ENCODE results near the gene IMPACT. TPM values are rescaled to one million over a fixed set of nuclear protein-coding genes. Genes with fewer than 3 reads are reported as not detected.

The IMPACT gene, protein sequence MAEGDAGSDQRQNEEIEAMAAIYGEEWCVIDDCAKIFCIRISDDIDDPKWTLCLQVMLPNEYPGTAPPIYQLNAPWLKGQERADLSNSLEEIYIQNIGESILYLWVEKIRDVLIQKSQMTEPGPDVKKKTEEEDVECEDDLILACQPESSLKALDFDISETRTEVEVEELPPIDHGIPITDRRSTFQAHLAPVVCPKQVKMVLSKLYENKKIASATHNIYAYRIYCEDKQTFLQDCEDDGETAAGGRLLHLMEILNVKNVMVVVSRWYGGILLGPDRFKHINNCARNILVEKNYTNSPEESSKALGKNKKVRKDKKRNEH
- total RNA-seq, result 26.5 TPM

DNA sequence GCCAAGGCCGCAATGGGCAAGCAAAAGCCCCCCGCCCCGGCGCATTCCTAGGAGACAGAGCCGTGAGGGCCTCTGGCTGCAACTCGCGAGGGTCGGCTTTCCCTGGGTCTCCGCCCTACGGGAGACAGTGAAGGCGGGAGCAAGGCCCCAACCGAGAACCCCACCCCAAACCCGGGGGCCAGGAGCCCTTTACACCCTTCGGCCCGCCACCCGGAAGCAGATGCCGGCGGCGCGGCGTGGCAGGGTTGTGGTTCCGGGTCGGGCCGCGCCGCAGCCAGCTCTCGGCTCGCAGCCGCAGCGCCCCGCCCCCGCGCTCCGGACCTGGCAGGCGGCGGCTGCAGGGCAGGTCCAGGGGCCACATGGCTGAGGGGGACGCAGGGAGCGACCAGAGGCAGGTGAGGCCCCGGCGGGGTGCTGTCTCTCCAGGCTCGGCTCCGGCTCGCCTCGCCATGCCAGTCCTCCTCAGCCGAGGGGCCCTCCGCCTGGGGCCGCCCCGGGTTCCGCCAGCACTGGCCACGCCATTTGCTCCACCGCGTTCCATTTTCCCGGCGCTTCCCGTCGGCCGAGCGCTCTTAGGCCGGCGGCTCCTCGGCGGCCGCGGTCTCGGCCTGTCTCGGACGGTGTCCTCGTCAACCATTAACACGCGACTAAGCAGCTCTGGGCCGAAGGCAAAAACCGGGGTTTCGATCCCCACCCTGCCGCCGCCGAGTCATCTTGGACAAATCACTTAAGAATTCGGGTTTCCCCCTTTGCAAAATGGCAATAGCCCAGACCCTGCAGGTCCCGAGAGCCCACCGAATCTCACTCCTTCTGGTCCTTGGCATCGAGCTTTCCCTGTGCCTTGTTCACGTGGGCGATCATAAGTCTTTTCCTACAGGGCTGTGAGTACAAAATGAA lies at the start of gene IMPACT:
IMPACT (plus strand) TSS at position 273 of the 897 bp plus-strand sequence; CDS start at position 360, 87 bp downstream.
- peak; percentile 85 to 88 for DNase-seq (ENCODE audit: low spot score in 2 of 2)
- FAIRE-seq, result no peak

DNA sequence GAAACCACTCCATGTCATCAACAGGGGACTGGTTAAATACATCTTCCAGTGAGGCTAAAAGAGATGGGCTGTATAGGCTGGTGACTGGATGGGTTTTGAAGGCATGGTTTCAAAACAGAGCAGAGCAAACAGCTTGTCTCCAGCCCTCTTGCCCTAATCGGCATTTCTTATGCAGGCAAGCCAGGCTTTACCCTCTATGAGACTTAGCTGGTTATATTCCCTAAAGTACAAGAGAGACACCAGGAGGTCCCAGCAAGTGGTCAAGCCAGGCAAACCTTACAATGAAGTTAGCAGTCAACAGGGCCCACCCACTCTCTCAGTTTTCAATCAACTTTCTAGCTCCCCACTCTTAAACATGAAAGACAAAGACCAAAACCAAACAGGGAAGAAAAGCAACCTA lies 47.9 kb upstream of the IMPACT start:
- DNase-seq (ENCODE audit: low spot score in 2 of 2), result no peak
- FAIRE-seq, result no peak

DNA sequence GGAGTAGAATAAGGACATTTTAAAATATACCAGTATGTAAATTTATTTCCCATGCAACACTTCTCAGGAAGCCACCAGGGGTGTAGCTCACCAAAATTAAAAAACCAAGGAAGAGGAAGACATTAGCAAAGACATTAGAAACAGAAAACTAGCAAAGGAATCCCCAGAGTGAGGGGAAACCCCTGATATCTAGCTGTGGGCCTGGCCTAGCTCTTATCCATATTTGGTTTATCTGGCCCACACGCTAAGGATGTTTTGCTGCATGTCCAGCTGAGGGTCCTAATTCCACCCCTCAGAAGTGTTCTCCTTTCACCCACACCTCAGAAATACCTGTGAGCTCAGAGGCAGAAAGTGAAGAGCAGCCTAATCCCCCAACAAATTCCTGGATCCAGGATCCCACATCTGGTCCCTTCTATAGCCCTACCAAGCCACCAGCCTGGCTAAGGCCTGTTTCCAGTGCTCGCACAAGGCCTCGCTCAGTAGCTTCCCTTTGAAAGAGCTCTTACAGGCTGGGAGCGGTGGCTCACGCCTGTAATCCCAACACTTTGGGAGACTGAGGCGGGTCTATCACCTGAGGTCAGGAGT lies 46.2 kb upstream of the IMPACT start:
- FAIRE-seq (no peak), DNase-seq (ENCODE audit: low spot score in 2 of 2) (no peak)

- DNase-seq (ENCODE audit: low spot score in 2 of 2), result no peak
- no peak for FAIRE-seq
These were observed 45.3 kb upstream of the IMPACT start for GRCh38 chr18:24381126-24381525.

DNA sequence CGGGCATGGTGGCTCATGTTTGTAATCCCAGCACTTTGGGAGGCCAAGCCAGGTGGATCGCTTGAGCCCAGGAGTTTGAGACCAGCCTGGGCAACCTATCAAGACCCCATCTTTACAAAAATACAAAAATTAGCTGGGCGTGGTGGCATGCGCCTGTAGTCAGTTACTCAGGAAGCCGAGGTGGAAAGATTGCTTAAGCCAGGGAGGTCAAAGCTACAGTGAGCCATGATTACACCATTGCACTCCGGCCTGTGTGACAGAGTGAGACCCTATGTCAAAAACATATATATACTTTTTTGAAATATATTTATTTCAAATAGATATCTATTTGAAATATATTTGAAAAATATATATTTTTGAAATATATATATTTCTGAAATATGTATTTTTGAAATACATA lies 39.8 kb upstream of the IMPACT start:
- DNase-seq (ENCODE audit: low spot score in 2 of 2) (no peak), FAIRE-seq (no peak)

DNA sequence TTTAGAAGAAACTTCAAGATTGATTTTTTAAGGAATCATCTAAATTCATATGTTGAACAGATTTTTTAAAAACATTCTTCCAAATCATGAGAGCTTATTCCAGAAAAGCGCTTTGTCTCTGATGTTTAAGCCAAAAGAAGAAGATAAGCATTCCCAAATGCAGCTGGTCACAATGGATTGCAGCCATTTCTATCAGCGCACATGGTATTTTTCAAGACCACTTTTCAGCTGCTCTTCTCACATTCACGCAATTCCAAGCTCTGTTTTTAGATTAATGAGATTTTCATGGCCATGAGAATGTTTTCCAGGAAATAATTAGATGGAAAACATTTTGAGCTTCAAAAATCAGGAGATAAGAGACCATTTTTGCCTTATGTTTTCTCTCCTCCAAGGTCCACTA lies 37.5 kb upstream of the IMPACT start:
- FAIRE-seq (no peak), DNase-seq (ENCODE audit: low spot score in 2 of 2) (no peak)

DNA sequence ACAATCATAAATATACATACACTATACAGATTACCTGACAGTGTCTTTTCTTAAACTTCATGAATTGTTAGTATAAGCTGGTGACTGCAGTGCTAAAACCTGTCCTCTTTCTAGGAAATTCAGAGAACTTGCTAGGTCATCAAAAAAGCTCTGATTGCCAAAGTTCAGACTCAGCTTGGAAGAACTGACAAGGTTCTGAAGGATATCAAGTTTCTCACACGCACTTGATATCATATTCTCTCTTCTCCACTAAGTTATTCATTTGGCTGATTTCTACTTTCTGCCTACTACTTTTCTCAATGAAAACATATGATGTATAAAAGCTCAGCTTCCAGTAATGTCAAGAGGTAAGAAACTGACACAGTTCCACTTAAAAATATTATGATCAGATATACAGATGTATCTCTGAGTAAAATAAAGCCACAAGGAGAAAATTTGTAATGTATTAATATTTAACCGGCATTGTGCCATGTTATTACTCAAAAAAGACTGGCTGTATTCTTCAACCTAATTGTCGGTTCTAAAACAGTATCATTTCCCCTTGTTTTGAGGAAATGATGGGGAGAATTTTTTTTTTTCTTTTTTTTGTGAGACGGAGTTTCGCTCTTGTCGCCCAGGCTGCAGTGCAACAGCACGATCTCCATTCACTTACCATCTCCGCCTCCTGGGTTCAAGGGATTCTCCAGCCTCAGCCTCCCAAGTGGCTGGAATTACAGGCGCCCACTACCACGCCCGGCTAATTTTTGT lies 31.2 kb upstream of the IMPACT start:
- no peak for DNase-seq (ENCODE audit: low spot score in 2 of 2)
- FAIRE-seq, result no peak

GRCh38 chr18:24396082-24396633 lies 30.3 kb upstream of the IMPACT start:
- FAIRE-seq, result no peak
- DNase-seq (ENCODE audit: low spot score in 2 of 2), result no peak

- FAIRE-seq, result no peak
These were observed 29.3 kb upstream of the IMPACT start for GRCh38 chr18:24397131-24397693.

DNA sequence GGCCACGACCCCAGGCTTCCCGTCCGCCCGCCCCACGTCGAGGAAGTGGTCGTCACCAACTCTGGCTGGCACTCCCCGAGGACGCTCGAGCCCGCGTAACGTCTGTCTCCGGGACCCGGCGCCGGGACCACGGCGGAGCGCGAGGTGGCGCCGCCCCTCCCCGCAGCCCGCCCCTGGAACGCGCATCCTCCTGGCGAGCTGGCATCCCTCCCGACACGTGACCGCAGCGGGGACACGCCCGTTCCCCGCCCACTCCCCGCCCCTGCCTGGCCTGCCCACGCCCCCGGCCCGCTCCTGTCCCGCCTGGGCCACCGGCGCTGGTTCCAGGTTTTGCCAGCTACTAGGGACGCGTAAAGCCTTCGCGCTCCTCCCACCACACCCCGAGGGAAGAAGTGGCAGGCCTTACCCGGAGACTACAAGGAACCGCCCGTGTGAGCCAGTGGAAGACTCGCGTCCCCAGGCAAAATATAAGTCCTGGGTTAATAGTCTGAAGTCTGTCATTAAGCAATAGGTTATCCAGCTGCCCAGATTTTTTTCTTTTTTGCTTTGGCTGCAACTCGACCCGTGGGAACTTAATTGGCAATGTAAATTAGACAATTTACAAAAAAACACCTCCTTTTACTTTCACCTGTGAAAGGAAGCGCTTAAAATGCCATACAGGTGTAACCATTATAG lies 28.6 kb upstream of the IMPACT start, which contains the start of gene OSBPL1A:
OSBPL1A (minus strand) TSS at position 131 of the 675 bp plus-strand sequence. CDS start 20,291 bp downstream, outside the sequence.
- FAIRE-seq (no peak), DNase-seq (ENCODE audit: low spot score in 2 of 2) (peak; percentile 90 to 93)

More at GRCh38 chr18:24397131-24397693, 29.3 kb upstream of the IMPACT start:
- DNase-seq (ENCODE audit: low spot score in 2 of 2), result peak; percentile 46 to 59

DNA sequence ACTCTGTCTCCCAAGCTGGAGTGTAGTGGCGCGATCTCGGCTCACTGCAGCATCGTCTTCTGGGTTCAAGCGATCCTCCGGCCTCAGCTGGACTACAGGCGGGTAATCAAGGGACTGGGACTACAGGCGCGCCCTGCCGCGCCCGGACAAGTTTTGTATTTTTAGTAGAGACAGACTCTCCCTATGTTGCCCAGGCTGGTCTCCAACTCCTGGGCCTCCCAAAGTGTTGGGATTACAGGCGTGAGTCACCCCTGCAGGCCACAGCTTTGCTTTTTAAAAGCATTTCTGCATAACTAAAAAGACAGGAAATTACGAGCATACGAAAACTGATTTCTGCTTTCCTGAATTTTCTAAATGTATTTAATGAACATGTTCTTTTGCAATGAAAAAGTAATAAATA lies 27.9 kb upstream of the IMPACT start:
- FAIRE-seq (no peak), DNase-seq (ENCODE audit: low spot score in 2 of 2) (no peak)

DNA sequence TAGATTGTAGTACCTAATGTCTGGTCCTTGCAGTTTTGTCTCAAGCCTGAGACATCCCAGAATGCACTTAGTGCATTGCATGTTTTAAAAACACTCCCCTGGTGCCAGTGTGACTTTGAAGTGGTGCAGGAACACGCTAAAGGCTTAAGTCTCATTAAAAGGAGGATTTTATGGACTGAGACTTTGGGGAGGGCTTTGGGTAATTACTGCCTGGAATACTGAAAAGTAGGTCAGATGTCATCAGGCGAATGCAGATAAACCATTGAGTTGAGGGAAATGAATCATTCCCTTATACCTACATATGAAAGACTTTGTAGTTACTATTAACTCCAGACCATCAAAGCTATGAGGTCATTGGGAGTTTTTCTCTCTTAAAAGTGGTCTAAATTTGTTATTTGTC lies 25.9 kb upstream of the IMPACT start:
- FAIRE-seq (no peak), DNase-seq (ENCODE audit: low spot score in 2 of 2) (no peak)

DNA sequence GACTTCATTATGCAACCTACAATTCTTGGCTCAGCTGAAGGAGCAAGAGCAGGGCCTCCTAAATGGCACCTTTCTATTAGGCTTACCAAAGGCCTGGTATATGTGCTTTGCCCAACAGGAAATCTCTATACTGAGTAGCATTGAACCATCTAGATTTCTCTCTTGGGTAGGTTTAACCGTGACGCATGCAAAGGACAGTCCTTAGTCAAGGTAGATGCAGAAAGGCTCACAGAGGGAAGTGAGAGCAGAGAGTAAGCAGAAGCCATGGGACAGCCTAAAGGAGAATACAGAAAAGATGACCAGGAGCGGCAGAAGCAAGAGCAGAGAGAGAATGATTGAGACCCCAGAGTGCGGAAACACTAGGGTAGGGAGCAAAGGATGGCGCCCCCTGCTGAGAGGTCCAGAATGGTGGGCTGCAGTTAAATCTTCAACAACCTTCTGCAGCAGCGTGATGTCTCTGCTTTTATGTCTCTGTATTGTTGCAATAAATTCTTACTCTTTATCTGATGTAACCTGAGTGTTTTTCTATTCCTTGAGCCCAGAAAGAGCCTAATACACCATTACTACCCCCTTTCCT lies 24.2 kb upstream of the IMPACT start:
- no peak for DNase-seq (ENCODE audit: low spot score in 2 of 2)
- FAIRE-seq, result no peak

DNA sequence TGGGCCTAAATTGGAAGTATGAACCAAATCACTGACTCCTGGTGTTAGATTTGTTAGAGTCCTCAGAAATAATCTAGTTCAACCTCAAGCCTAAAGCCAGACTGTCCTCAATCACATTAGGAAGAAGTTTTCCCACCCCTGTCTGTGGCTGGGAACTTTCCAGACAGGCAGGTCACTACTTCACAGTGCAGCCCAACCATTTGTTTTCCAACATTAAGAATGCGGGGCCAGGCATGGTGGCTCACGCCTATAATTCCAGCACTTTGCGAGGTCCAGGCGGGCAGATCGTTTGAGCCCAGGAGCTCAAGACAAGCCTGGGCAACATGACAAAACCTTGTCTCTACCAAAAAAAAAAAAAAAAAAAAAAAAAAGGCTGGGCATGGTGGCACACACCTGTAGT lies 23.4 kb upstream of the IMPACT start:
- FAIRE-seq (no peak), DNase-seq (ENCODE audit: low spot score in 2 of 2) (no peak)

- DNase-seq (ENCODE audit: low spot score in 2 of 2) (no peak), FAIRE-seq (no peak)
These were observed 21.9 kb upstream of the IMPACT start for GRCh38 chr18:24404591-24404990.

- no peak for FAIRE-seq
These were observed 18.0 kb upstream of the IMPACT start for GRCh38 chr18:24408496-24408895.

DNA sequence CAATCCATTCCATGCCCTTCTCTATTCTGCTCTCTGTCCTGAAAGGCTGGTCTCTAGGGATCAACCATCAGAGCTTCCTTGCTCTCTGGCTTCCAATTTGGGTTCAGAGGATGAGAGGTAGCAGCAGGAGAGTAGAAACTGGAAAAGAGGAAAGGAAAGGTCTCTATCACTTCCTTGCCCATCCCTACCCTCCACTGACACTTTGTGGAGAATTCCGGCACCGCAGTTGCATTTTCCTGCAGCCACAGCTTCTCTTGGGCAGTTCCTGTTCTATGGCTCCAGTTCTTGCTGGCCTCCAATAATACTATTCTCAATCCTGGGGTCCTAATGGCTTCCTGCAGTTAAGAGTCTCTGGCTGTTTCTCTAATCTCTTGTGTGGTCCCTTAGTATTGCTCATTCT lies 13.3 kb upstream of the IMPACT start:
- FAIRE-seq (no peak), DNase-seq (ENCODE audit: low spot score in 2 of 2) (peak in 1 of 2 donors; percentile 17)

More at GRCh38 chr18:24408496-24408895, 18.0 kb upstream of the IMPACT start:
- DNase-seq (ENCODE audit: low spot score in 2 of 2), result no peak

GRCh38 chr18:24414349-24415003 lies 12.0 kb upstream of the IMPACT start:
- DNase-seq (ENCODE audit: low spot score in 2 of 2) (no peak), FAIRE-seq (no peak)

All from frontal cortex (tissue), 4 donors.